Ishikawa (cell line): ENCODE data around the gene CDK5R1.

ENCODE experiments used
- CEBPB ChIP-seq: IDR thresholded peaks from 2 replicates; pipeline ENCODE4 v1.6.1; 2012
- CREB1 ChIP-seq: IDR thresholded peaks from 2 replicates; pipeline ENCODE4 v1.6.1; 2012; ENCODE audit warnings: low read depth
- EGR1 ChIP-seq: IDR thresholded peaks from 2 replicates; pipeline ENCODE4 v1.6.1; 2012
- EP300 ChIP-seq: IDR thresholded peaks from 2 replicates; pipeline ENCODE4 v1.6.1; 2012; ENCODE audit warnings: borderline replicate concordance
- FOXM1 ChIP-seq: IDR thresholded peaks from 2 replicates; pipeline ENCODE4 v1.6.1; 2012; ENCODE audit warnings: low read depth, borderline replicate concordance
- NFIC ChIP-seq: IDR thresholded peaks from 2 replicates; pipeline ENCODE4 v1.6.1; 2012
- RAD21 ChIP-seq: IDR thresholded peaks from 2 replicates; pipeline ENCODE4 v1.6.1; 2012; ENCODE audit warnings: low read depth
- TAF1 ChIP-seq: IDR thresholded peaks from 2 replicates; pipeline ENCODE4 v1.6.1; 2012; ENCODE audit warnings: low read depth, mild to moderate bottlenecking
- TCF12 ChIP-seq: IDR thresholded peaks from 2 replicates; pipeline ENCODE4 v1.6.1; 2012; ENCODE audit warnings: low read depth
- TEAD4 ChIP-seq: IDR thresholded peaks from 2 replicates; pipeline ENCODE4 v1.6.1; 2012
- YY1 ChIP-seq: IDR thresholded peaks from 2 replicates; pipeline ENCODE4 v1.6.1; 2012; ENCODE audit warnings: low read depth
- ZBTB7A ChIP-seq: IDR thresholded peaks from 2 replicates; pipeline ENCODE4 v1.6.1; 2012; ENCODE audit warnings: low read depth
- TF ChIP-seq, protein P1 (sequence below): IDR thresholded peaks from 2 replicates; pipeline ENCODE4 v1.6.1; 2012
- TF ChIP-seq, protein P2 (sequence below): IDR thresholded peaks from 2 replicates; pipeline ENCODE4 v1.6.1; 2012; ENCODE audit warnings: low read depth, mild to moderate bottlenecking
- TF ChIP-seq, protein P3 (sequence below): IDR thresholded peaks from 2 replicates; pipeline ENCODE4 v1.6.1; 2012

Gene CDK5R1

DNA sequence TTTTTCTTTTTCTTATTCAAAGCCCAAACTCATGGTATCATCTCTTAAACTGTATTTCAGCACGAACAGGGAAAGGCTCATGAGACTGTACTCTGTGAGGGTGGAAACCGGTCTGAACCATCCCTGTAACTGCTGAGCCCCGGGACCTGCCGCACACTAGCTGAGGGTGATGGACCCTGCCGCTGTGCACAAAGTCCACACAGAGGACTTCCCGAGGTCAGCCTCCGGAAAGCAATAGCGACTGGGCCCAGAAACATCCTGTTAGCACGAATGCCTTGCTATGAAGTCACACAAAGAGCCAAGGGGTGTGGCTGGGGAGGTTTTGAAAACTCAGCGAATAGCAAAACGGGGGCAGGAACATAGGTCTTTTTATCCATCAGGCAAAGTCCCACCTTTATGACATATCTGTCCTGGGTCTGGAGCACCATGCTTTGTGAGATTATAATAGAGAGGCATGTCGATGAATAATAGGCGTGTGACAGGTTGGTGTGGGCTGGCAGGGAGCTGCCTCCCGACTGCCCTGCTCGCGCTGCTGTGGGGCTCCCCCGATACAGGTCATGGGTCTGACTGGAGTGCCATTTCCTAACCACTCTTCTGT lies 33.4 kb downstream of the CDK5R1 start:
- TF ChIP-seq RAD21 (no peak), TCF12 (no peak), ZBTB7A (no peak), NFIC (no peak), FOXM1 (no peak), CREB1 (no peak), YY1 (no peak)
- TF ChIP-seq, protein P1, sequence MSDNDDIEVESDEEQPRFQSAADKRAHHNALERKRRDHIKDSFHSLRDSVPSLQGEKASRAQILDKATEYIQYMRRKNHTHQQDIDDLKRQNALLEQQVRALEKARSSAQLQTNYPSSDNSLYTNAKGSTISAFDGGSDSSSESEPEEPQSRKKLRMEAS: no peak
- TF ChIP-seq, protein P2, sequence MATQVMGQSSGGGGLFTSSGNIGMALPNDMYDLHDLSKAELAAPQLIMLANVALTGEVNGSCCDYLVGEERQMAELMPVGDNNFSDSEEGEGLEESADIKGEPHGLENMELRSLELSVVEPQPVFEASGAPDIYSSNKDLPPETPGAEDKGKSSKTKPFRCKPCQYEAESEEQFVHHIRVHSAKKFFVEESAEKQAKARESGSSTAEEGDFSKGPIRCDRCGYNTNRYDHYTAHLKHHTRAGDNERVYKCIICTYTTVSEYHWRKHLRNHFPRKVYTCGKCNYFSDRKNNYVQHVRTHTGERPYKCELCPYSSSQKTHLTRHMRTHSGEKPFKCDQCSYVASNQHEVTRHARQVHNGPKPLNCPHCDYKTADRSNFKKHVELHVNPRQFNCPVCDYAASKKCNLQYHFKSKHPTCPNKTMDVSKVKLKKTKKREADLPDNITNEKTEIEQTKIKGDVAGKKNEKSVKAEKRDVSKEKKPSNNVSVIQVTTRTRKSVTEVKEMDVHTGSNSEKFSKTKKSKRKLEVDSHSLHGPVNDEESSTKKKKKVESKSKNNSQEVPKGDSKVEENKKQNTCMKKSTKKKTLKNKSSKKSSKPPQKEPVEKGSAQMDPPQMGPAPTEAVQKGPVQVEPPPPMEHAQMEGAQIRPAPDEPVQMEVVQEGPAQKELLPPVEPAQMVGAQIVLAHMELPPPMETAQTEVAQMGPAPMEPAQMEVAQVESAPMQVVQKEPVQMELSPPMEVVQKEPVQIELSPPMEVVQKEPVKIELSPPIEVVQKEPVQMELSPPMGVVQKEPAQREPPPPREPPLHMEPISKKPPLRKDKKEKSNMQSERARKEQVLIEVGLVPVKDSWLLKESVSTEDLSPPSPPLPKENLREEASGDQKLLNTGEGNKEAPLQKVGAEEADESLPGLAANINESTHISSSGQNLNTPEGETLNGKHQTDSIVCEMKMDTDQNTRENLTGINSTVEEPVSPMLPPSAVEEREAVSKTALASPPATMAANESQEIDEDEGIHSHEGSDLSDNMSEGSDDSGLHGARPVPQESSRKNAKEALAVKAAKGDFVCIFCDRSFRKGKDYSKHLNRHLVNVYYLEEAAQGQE: no peak

DNA sequence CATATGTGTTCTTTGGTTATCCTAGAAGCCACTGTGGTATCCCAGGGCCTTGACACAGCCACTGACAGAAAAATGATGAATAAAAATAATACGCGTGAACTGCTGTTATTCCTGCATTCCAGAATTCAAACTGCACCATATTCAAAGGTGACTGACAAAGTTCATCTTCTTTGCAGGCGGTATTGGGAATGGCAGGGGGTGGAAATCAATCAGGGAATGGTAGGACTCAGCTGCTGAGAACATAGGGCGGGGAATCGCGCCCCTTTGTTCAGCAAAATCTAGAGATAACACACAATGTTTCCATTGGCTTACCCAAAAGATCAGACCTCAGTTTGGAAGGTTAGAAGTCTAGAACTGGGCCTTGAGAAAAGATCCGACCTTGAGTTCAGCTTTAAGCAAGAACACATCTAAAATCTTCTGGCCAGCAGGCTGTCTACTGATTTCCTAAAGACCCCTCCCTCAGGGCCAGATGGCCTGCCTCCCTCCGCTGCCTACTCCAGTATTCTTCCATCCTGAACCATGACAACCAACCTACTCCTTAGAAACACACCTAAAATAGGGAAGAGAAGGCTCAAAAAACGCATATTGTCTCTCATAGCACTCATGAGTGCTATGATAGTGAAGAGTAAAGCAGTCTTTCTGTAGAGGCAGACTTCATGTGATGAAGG lies 34.1 kb downstream of the CDK5R1 start:
- no peak for TF ChIP-seq EP300
- TF ChIP-seq, protein P3, sequence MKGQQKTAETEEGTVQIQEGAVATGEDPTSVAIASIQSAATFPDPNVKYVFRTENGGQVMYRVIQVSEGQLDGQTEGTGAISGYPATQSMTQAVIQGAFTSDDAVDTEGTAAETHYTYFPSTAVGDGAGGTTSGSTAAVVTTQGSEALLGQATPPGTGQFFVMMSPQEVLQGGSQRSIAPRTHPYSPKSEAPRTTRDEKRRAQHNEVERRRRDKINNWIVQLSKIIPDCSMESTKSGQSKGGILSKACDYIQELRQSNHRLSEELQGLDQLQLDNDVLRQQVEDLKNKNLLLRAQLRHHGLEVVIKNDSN: no peak
- TF ChIP-seq ZBTB7A: no peak
- no peak for TF ChIP-seq TCF12
- TF ChIP-seq YY1: no peak
- TF ChIP-seq TEAD4: no peak
- TF ChIP-seq, protein P1: no peak
- TF ChIP-seq CREB1: no peak
- TF ChIP-seq EGR1: no peak

DNA sequence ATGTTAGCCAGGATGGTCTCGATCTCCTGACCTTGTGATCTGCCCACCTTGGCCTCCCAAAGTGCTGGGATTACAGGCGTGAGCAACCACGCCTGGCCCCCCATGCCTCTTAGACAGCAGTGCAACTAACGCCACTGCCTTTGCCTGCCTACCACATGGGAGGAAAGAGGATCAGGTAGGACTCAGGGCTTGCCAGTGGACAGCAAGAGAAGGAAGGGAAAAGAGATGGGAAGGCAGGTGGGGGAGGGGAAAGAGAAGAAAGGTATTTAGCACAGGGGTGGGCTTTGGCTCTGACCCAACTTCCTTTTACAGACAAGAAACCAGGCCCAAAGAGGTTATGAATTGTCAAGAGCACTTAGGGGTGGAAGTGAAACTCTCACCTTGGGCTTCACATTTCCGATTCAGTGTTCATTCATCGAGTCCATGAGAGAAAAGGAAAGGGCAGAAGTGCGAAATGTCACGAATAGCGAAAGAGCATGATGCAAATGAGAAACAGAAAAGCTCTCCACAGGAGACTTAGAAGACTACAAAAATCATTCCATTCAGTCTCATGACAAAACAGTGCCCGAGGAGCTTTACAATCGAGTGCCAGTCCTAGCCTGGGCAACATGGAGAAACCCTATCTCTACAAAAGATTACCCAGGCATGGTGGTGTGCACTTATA lies 36.4 kb downstream of the CDK5R1 start:
- TF ChIP-seq ZBTB7A (no peak), NFIC (no peak), EGR1 (no peak), EP300 (no peak), RAD21 (no peak), TEAD4 (no peak), YY1 (no peak), FOXM1 (no peak)
- TF ChIP-seq, protein P1: no peak

DNA sequence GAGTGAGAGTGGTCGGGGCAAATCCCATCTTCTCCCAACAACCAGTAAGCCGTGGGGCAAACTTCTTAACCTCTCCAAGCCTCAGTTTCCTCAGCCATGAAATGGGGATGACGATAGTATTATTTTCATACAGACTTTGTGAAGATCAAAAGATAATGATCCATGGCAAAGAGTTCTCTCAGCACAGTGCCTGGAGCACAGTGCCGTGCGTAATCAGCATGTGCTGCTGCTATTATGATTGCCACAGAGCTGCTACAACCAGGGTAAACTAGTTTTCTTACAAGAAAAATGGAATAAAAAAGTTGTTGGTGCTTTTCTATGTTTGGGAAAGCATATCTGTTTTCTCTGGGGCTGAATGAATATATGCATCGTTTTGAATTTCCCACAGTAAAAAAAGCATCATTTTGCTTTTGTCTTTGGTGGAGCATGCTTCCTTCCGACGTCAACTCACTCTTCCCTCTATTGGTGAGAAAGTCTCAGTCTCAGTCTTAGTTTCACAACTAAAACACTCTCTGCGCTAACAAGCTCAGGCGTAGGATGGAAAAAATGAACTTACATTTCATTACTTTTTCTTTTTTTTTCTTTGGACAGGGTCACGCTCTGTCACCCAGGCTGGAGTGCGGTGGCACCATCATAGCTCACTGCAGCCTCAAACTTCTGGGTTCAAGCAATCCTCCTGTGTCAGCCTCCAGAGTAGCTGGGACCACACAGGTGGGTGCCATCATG lies 37.2 kb downstream of the CDK5R1 start:
- no peak for TF ChIP-seq EGR1
- TF ChIP-seq YY1: no peak
- TF ChIP-seq EP300: no peak
- no peak for TF ChIP-seq ZBTB7A
- TF ChIP-seq, protein P1: no peak
- no peak for TF ChIP-seq CREB1
- TF ChIP-seq CEBPB: no peak
- TF ChIP-seq TEAD4: no peak
- TF ChIP-seq, protein P2: no peak
- TF ChIP-seq RAD21: no peak
- TF ChIP-seq TAF1: no peak
- no peak for TF ChIP-seq TCF12

DNA sequence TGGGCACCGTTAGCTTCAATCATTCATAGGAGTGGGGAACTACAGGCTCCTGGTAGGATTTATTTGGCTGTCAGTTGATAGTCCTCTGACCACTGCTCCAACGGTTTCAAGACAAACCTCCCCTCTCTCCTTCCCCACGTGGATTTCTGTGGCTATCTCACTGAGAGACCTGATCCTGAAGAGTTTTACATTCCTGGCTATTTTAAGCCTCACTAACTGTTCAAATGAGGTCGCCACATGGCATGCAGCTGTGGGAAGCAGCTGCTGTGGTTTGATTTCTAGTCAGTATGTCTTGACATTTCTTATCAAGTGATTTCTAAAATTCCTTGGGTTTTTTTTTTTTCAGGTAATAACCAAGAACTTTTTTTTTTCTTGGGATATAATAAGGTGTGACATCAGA lies 38.3 kb downstream of the CDK5R1 start:
- TF ChIP-seq TCF12: no peak
- no peak for TF ChIP-seq TEAD4
